Gastrocnemius medialis (tissue), 4 donors: ENCODE results near the gene RNF38. TPM values are rescaled to one million over a fixed set of nuclear protein-coding genes. Genes with fewer than 3 reads are reported as not detected.

Experiments used
- ATAC-seq, 2 donors: fragments of 150-250 bp; one replicate each; pipeline ENCODE4 v1.9.1; 2016
- DNase-seq, 2 donors: peaks; one replicate each; pipeline ENCODE4 v3.0.0-alpha.2; 2019
- H3K27ac ChIP-seq, 4 donors: fragments of 200-600 bp; sonication (generic); 1 replicate in 1 of 4; 2 replicates in 3 of 4; pipeline ENCODE4 v1.5.1; 2016 to 2018; ENCODE audit warnings: mild to moderate bottlenecking in 2 of 4, moderate library complexity in 1 of 4
- H3K27me3 ChIP-seq, 3 donors: fragments of 200-600 bp; sonication (generic) in 2 of 3; 1 replicate in 1 of 3; 2 replicates in 2 of 3; pipeline versions ENCODE4 v1.5.1 to v1.6.0; 2016 to 2019; ENCODE audit warnings: mild to moderate bottlenecking in 1 of 3, moderate library complexity in 1 of 3
- H3K36me3 ChIP-seq, 2 donors: fragments of 200-600 bp; sonication (generic) in 1 of 2; one replicate each; pipeline ENCODE4 v1.5.1; 2017 to 2018
- H3K4me1 ChIP-seq, 2 donors: fragments of 200-600 bp; sonication (generic) in 1 of 2; one replicate each; pipeline ENCODE4 v1.5.1; 2016 to 2017; ENCODE audit warnings: mild to moderate bottlenecking in 2 of 2
- H3K4me3 ChIP-seq, 4 donors: fragments of 200-600 bp; sonication (generic) in 3 of 4; 1 replicate in 1 of 4; 2 replicates in 3 of 4; pipeline ENCODE4 v1.5.1; 2016 to 2019; ENCODE audit warnings: mild to moderate bottlenecking in 2 of 4
- H3K9me3 ChIP-seq, 3 donors: fragments of 200-600 bp; sonication (generic) in 2 of 3; 1 replicate in 1 of 3; 2 replicates in 2 of 3; pipeline ENCODE4 v1.5.1; 2016 to 2019
- POLR2A ChIP-seq, 2 donors: fragments of 450-650 bp; IDR thresholded peaks; one replicate each; pipeline ENCODE4 v1.6.1; 2017; ENCODE audit warnings: antibody characterized with exemption in 2 of 2, mild to moderate bottlenecking in 2 of 2, moderate library complexity in 2 of 2
- in situ Hi-C, 4 donors: fragments of 200-750 bp; cut with MboI; loops; one replicate each; pipeline versions ENCODE4 v1.15.0 to v1.8.0; 2017; ENCODE audit warnings: low sequenced_read_pairs in 4 of 4
- intact Hi-C: fragments of 100-400 bp; cut with DNase I; formaldehyde crosslinking; loops from one replicate; pipeline ENCODE4 v1.15.1; 2023; ENCODE audit warnings: low total_unique reads
- total RNA-seq, 4 donors: library from RNA; depleted of rRNA; stranded (reverse); fragments of >200 nt; gene quantifications; one replicate each; pipeline versions ENCODE4 v1.1.0 to v1.2.3, GENCODE V29; 2016
- TF ChIP-seq, protein P1 (sequence below), 5 experiments: fragments of 450-650 bp in 3 of 5; fragments of 200-600 bp in 2 of 5; sonication (generic) in 2 of 5; IDR thresholded peaks in 4 of 5; conservative IDR thresholded peaks in 1 of 5; 1 replicate in 4 of 5; 2 replicates in 1 of 5; pipeline ENCODE4 v1.5.1; 2016 to 2019; ENCODE audit warnings: antibody characterized with exemption in 5 of 5, mild to moderate bottlenecking in 3 of 5, moderate library complexity in 3 of 5

RNF38 gene
- total RNA-seq, 4 donors from 2014 or later, result 15.7 to 24.8 (median 20.7) TPM

DNA sequence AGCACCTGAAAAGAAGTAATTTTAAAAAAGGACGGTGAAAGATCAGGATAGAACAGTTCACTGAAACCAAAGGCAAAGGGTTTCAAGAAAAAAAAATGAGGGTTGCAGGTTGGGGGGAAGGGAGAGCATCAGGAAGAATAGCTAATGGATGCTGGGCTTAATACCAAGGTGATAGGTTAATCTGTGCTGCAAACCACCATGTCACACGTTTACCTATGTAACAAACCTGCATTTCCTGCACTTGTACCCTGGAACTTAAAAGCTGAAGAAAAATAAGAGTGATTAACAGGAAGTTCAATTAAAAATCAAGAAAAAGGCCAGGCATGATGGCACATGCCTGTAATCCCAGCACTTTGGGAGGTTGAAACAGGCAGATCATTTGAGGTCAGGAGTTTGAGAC lies 44.1 kb upstream of the RNF38 start:
- intact Hi-C loops, result no loop called here
- Histone ChIP-seq H3K27ac (no peak overlapping the region), H3K27me3 (no peaks in the 10 kb centered on the region), H3K9me3 (no peaks in the 10 kb centered on the region), H3K36me3 (no peaks in the 10 kb centered on the region), H3K4me1 (peaks cover 10 to 20% of the 10 kb centered on the region in 2 donors), H3K4me3 (no peak overlapping the region)
- ATAC-seq, result no peak
- TF ChIP-seq POLR2A (IDR thresholded peaks at IDR 0.05), result no peak
- TF ChIP-seq, protein P1, sequence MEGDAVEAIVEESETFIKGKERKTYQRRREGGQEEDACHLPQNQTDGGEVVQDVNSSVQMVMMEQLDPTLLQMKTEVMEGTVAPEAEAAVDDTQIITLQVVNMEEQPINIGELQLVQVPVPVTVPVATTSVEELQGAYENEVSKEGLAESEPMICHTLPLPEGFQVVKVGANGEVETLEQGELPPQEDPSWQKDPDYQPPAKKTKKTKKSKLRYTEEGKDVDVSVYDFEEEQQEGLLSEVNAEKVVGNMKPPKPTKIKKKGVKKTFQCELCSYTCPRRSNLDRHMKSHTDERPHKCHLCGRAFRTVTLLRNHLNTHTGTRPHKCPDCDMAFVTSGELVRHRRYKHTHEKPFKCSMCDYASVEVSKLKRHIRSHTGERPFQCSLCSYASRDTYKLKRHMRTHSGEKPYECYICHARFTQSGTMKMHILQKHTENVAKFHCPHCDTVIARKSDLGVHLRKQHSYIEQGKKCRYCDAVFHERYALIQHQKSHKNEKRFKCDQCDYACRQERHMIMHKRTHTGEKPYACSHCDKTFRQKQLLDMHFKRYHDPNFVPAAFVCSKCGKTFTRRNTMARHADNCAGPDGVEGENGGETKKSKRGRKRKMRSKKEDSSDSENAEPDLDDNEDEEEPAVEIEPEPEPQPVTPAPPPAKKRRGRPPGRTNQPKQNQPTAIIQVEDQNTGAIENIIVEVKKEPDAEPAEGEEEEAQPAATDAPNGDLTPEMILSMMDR (IDR thresholded peaks at IDR 0.05 in 4 of 5, conservative IDR thresholded peaks at IDR 0.05 in 1 of 5), result no peak
- in situ Hi-C loops, result loop anchor here in 1 of 4 donors (25.0 kb wide), 1 partner anchor 268 kb away; no protein-coding TSS in a partner anchor
- DNase-seq, result no peak

DNA sequence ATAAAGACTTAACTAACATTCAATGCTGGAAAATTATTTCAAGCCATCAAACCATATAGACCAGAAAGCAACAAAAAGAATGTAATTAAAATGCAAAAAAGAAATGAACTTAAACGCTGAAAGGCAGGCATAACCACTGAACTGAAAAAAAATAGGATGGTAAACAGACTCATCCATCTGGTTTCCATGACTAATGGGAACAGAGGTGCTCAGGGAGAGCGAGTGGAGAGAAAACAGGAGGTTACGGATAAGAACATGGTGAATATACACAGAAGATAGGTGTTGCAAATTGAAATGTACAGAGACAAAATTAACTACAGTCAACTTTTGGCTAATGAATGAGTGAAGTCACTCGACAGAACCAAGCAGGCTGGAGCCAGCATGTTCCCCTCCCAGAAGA lies 43.5 kb upstream of the RNF38 start:
- ATAC-seq, result no peak
- intact Hi-C loops, result no loop called here
- in situ Hi-C loops, result loop anchor here in 1 of 4 donors (25.0 kb wide), 1 partner anchor 269 kb away; no protein-coding TSS in a partner anchor

DNA sequence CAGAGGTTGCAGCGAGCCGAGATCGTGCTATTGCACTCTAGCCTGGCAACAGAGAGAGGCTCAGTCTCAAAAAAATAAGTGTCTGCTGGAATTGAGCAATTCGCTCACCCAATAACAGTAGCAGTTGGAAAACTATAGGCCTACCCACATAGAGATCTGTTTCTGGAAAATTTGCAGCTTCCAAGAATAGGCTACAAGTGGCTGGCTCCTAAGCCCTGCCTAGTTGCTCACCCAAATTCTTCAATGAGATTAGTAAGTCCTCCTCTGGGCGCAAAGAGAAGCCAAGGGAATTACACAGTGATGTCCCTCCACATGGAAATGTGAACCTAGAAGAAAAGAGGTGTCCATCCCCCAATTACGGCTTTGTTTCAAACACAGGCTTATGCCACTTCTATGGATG lies 42.6 kb upstream of the RNF38 start:
- intact Hi-C loops, result no loop called here
- TF ChIP-seq, protein P1 (IDR thresholded peaks at IDR 0.05 in 4 of 5, conservative IDR thresholded peaks at IDR 0.05 in 1 of 5), result no peak
- TF ChIP-seq POLR2A (IDR thresholded peaks at IDR 0.05), result no peak
- DNase-seq, result no peak
- in situ Hi-C loops, result loop anchor here in 1 of 4 donors (25.0 kb wide), 1 partner anchor 270 kb away; no protein-coding TSS in a partner anchor
- no peaks in the 10 kb centered on the region for H3K36me3 ChIP-seq
- H3K9me3 ChIP-seq, result no peaks in the 10 kb centered on the region
- no peaks in the 10 kb centered on the region for H3K27me3 ChIP-seq
- H3K4me1 ChIP-seq, result peaks cover 10 to 16% of the 10 kb centered on the region in 2 donors
- no peak overlapping the region for H3K27ac ChIP-seq
- no peak for ATAC-seq
- no peak overlapping the region for H3K4me3 ChIP-seq

More for the DNA sequence above, 43.5 kb upstream of the RNF38 start:
- Histone ChIP-seq H3K4me1 (peaks cover 10 to 20% of the 10 kb centered on the region in 2 donors), H3K27me3 (no peaks in the 10 kb centered on the region), H3K4me3 (no peak overlapping the region), H3K36me3 (no peaks in the 10 kb centered on the region), H3K27ac (no peak overlapping the region), H3K9me3 (no peaks in the 10 kb centered on the region)
- no peak for TF ChIP-seq POLR2A (IDR thresholded peaks at IDR 0.05)
- TF ChIP-seq, protein P1 (IDR thresholded peaks at IDR 0.05 in 4 of 5, conservative IDR thresholded peaks at IDR 0.05 in 1 of 5), result no peak
- DNase-seq, result no peak

DNA sequence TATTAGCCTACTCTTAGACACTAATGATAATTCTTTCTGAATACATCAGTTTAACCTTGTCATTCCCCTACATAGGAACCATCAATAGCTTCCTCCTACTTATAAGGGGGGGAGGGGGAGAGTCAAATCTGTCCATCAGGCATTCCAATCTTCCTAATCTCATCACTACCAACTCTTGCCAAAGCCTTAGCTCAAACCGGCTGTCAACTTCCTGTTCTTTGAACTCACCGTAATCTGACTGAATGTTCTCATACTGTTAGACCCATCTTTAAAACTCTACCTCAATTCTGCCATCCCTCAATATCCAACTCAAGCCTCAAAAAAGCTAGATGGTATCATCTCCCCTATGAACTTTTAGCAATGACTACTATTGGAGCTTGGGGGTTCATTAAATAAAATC lies 41.9 kb upstream of the RNF38 start:
- H3K4me1 ChIP-seq, result peaks cover 10 to 16% of the 10 kb centered on the region in 2 donors
- no peak overlapping the region for H3K27ac ChIP-seq
- no peak overlapping the region for H3K4me3 ChIP-seq
- no peak for DNase-seq
- no peaks in the 10 kb centered on the region for H3K36me3 ChIP-seq
- no peak for ATAC-seq
- intact Hi-C loops (no loop called here), in situ Hi-C loops (loop anchor here in 1 of 4 donors (25.0 kb wide), 1 partner anchor 270 kb away; no protein-coding TSS in a partner anchor)
- H3K27me3 ChIP-seq, result no peaks in the 10 kb centered on the region
- no peaks in the 10 kb centered on the region for H3K9me3 ChIP-seq
- TF ChIP-seq, protein P1 (IDR thresholded peaks at IDR 0.05 in 4 of 5, conservative IDR thresholded peaks at IDR 0.05 in 1 of 5), result no peak
- no peak for TF ChIP-seq POLR2A (IDR thresholded peaks at IDR 0.05)
